Right lobe of liver (tissue), 6 donors: Measurements from ENCODE around the gene NTM. TPM values are rescaled to one million over a fixed set of nuclear protein-coding genes. Genes with fewer than 3 reads are reported as not detected.

ENCODE experiments used
- ATAC-seq, 4 donors: fragments of 200-7000 bp; cut with Tn5 transposase; one replicate each; pipeline ENCODE4 v1.9.1; 2020; ENCODE audit warnings: mild to moderate bottlenecking in 4 of 4, moderate library complexity in 4 of 4
- DNase-seq, 3 donors: peaks; one replicate each; pipeline ENCODE4 v3.0.0-alpha.2; 2020
- H3K27ac ChIP-seq, 3 donors: fragments of 200-600 bp; one replicate each; pipeline ENCODE4 v1.8.0; 2022
- H3K27me3 ChIP-seq, 2 donors: fragments of 200-600 bp; one replicate each; pipeline ENCODE4 v1.8.0; 2022
- H3K36me3 ChIP-seq, 4 donors: fragments of 200-600 bp; sonication (generic) in 1 of 4; one replicate each; pipeline versions ENCODE4 v1.5.1 to v1.8.0; 2017 to 2022; ENCODE audit warnings: control low read depth in 1 of 4
- H3K4me1 ChIP-seq, 4 donors: fragments of 200-600 bp; sonication (generic) in 1 of 4; one replicate each; pipeline versions ENCODE4 v1.5.1 to v1.8.0; 2017 to 2022; ENCODE audit warnings: control low read depth in 1 of 4
- H3K4me3 ChIP-seq, 3 donors: fragments of 200-600 bp; one replicate each; pipeline ENCODE4 v1.8.0; 2022
- H3K9me3 ChIP-seq, 4 donors: fragments of 200-600 bp; sonication (generic) in 1 of 4; one replicate each; pipeline versions ENCODE4 v1.5.1 to v1.8.0; 2017 to 2022; ENCODE audit warnings: control low read depth in 1 of 4
- CTCF ChIP-seq, 4 donors: fragments of 200-600 bp in 3 of 4; fragments of 450-650 bp in 1 of 4; IDR thresholded peaks; one replicate each; pipeline versions ENCODE4 v1.5.1 to v1.8.0; 2016 to 2022; ENCODE audit warnings: antibody characterized with exemption in 4 of 4, mild to moderate bottlenecking in 2 of 4
- POLR2A ChIP-seq: fragments of 450-650 bp; IDR thresholded peaks from one replicate; pipeline ENCODE4 v1.6.1; 2017; ENCODE audit warnings: antibody characterized with exemption, mild to moderate bottlenecking
- WGBS: methylation state at CpG from one replicate; pipeline ENCODE4 v1.1.6; 2018; ENCODE audit warnings: low coverage, low lambda C conversion rate; ENCODE audit not compliant: insufficient coverage; ENCODE audit errors: missing lambda C conversion rate; 5-methylcytosine and 5-hydroxymethylcytosine counted together
- intact Hi-C, 2 donors: fragments of 100-400 bp; cut with DNase I; formaldehyde crosslinking; loops; one replicate each; pipeline versions ENCODE4 v1.11.2 to v1.14.1; 2022
- total RNA-seq, 6 experiments: library from RNA; depleted of rRNA in 2 of 6; stranded (reverse); fragments of >200 nt in 2 of 6; fragmentation: NEBNext Ultra II Directional in 3 of 6; extraction: Animal tissue kit (Norgen Biotek cat#: 25700) in 3 of 6; gene quantifications; one replicate each; pipeline versions ENCODE4 v1.1.0 to v1.2.4, GENCODE V29; 2016 to 2023
- donor health status: DM: no; HTN: yes; CAD: no.
- donor health status: DM: no; HTN: no; CAD: no.
- donor health status: DM: no; HTN: no; CAD: no.
- donor health status: DM: no; HTN: yes; CAD: no.
- donor health status: DM: no; HTN: yes; CAD: no.

Gene NTM
- total RNA-seq, 6 experiments from 2014 or later: 0.35 TPM; not detected in 5

GRCh38 chr11:131696690-131697089, 326.3 kb downstream of the NTM start:
- no peak for DNase-seq

GRCh38 chr11:131703311-131703710, 332.9 kb downstream of the NTM start:
- intact Hi-C loops: no loop called here
- no peak for ATAC-seq
- WGBS: 64% methylated on average over 1 of the region's 1 CpG
- H3K4me1 ChIP-seq: no peaks in the 10 kb centered on the region
- no peak overlapping the region for H3K27ac ChIP-seq
- no peaks in the 10 kb centered on the region for H3K9me3 ChIP-seq
- TF ChIP-seq CTCF (IDR thresholded peaks at IDR 0.05) (no peak), POLR2A (no peak)
- no peak overlapping the region for H3K4me3 ChIP-seq
- H3K27me3 ChIP-seq: no peaks in the 10 kb centered on the region
- H3K36me3 ChIP-seq: no peaks in the 10 kb centered on the region
- DNase-seq: no peak

More at GRCh38 chr11:131696690-131697089, 326.3 kb downstream of the NTM start:
- ATAC-seq: peak in 1 of 4 donors; percentile 36
- WGBS: 74% methylated on average over 8 of the region's 8 CpGs
- Histone ChIP-seq H3K27ac (no peak overlapping the region), H3K4me3 (no peak overlapping the region), H3K27me3 (no peaks in the 10 kb centered on the region), H3K4me1 (peaks cover 0 to 4% (median 0%) of the 10 kb centered on the region in 4 donors), H3K9me3 (no peaks in the 10 kb centered on the region), H3K36me3 (no peaks in the 10 kb centered on the region)
- TF ChIP-seq CTCF (IDR thresholded peaks at IDR 0.05): no peak
- no peak for TF ChIP-seq POLR2A
- intact Hi-C loops: no loop called here

- ATAC-seq: no peak
- 86% methylated on average over 2 of the region's 2 CpGs for WGBS
- H3K4me3 ChIP-seq: no peak overlapping the region
- H3K27me3 ChIP-seq: no peaks in the 10 kb centered on the region
- H3K9me3 ChIP-seq: no peaks in the 10 kb centered on the region
- H3K27ac ChIP-seq: no peak overlapping the region
- H3K4me1 ChIP-seq: no peaks in the 10 kb centered on the region
- DNase-seq: no peak
- TF ChIP-seq POLR2A (no peak), CTCF (IDR thresholded peaks at IDR 0.05) (no peak)
- H3K36me3 ChIP-seq: no peaks in the 10 kb centered on the region
- intact Hi-C loops: no loop called here
Measured at GRCh38 chr11:131704682-131705081, 334.3 kb downstream of the NTM start.

GRCh38 chr11:131710511-131710910, 340.1 kb downstream of the NTM start:
- WGBS: 52% methylated on average over 2 of the region's 2 CpGs
- DNase-seq: no peak
- H3K4me1 ChIP-seq: peaks cover 0 to 6% (median 3%) of the 10 kb centered on the region in 4 donors
- TF ChIP-seq POLR2A (no peak), CTCF (IDR thresholded peaks at IDR 0.05) (no peak)
- no peaks in the 10 kb centered on the region for H3K27me3 ChIP-seq
- no peaks in the 10 kb centered on the region for H3K9me3 ChIP-seq
- H3K27ac ChIP-seq: no peak overlapping the region
- no peaks in the 10 kb centered on the region for H3K36me3 ChIP-seq
- no peak overlapping the region for H3K4me3 ChIP-seq
- intact Hi-C loops: no loop called here
- ATAC-seq: no peak

- no peak overlapping the region for H3K4me3 ChIP-seq
- no peaks in the 10 kb centered on the region for H3K27me3 ChIP-seq
- peaks cover 0 to 6% (median 3%) of the 10 kb centered on the region in 4 donors for H3K4me1 ChIP-seq
- intact Hi-C loops: no loop called here
- H3K27ac ChIP-seq: no peak overlapping the region
- WGBS: 63% methylated on average over 5 of the region's 5 CpGs
- ATAC-seq (no peak), DNase-seq (no peak)
- H3K9me3 ChIP-seq: no peaks in the 10 kb centered on the region
- TF ChIP-seq CTCF (IDR thresholded peaks at IDR 0.05) (no peak), POLR2A (no peak)
- H3K36me3 ChIP-seq: no peaks in the 10 kb centered on the region
Measured at GRCh38 chr11:131712897-131713296, 342.5 kb downstream of the NTM start.
